Thoracic aorta (tissue), 2 donors: ENCODE measurements around the gene CDH8. TPM values are rescaled to one million over a fixed set of nuclear protein-coding genes. Genes with fewer than 3 reads are reported as not detected.

Experiments used
- ATAC-seq: fragments of 150-250 bp; one replicate; pipeline ENCODE4 v1.8.0; 2017; ENCODE audit warnings: low read depth; ENCODE audit not compliant: insufficient number of reproducible peaks, low FRiP score
- DNase-seq: peaks from one replicate; pipeline ENCODE4 v3.0.0-alpha.2; 2020; ENCODE audit warnings: low spot score
- H3K27ac ChIP-seq, 2 donors: fragments of 200-600 bp; sonication (generic); 1 replicate in 1 of 2; 2 replicates in 1 of 2; pipeline ENCODE4 v1.5.1; 2016; ENCODE audit warnings: mild to moderate bottlenecking in 2 of 2, moderate library complexity in 2 of 2
- H3K27me3 ChIP-seq: fragments of 200-600 bp; sonication (generic); replicated peaks from 2 replicates; pipeline ENCODE4 v1.6.0; 2016; ENCODE audit warnings: mild to moderate bottlenecking; ENCODE audit not compliant: insufficient read depth
- H3K36me3 ChIP-seq: fragments of 200-600 bp; sonication (generic); one replicate; pipeline ENCODE4 v1.5.1; 2016
- H3K4me1 ChIP-seq, 2 donors: fragments of 200-600 bp; sonication (generic); 1 replicate in 1 of 2; 2 replicates in 1 of 2; pipeline versions ENCODE4 v1.5.1 to v1.6.0; 2016; ENCODE audit warnings: low read depth in 2 of 2, mild to moderate bottlenecking in 1 of 2; ENCODE audit not compliant: control insufficient read depth in 1 of 2
- H3K4me3 ChIP-seq: fragments of 200-600 bp; sonication (generic); 2 replicates; pipeline ENCODE4 v1.5.1; 2016; ENCODE audit warnings: mild to moderate bottlenecking
- H3K9me3 ChIP-seq: fragments of 200-600 bp; sonication (generic); 2 replicates; pipeline ENCODE4 v1.5.1; 2016
- CTCF ChIP-seq: fragments of 200-600 bp; sonication (generic); IDR thresholded peaks from one replicate; pipeline ENCODE4 v1.5.1; 2019; ENCODE audit warnings: antibody characterized with exemption
- total RNA-seq, 2 donors: library from RNA; depleted of rRNA; stranded (reverse); fragments of >200 nt; gene quantifications; one replicate each; pipeline versions ENCODE4 v1.1.0 to v1.2.3, GENCODE V29; 2016

CDH8 gene
- total RNA-seq, 2 donors from 2014 or later: 5.4 to 7.0 TPM

DNA sequence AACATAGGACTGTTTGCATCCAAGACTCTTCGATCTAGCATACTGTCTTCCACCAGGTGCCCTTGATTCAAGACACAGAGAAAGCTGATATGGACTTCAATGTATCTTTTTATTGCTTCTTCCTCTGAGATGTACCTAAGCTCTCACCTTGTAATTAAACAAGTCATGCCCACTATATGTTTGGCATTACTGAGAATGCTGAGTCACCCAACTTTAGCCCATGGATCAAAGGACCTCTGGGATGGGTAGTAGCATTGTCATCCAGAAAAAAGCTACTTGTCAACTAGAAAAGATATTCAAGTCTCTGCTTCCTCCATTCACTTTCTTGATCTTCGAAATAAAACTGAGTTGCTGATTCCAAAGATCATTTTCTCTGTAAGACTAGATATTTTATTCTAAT, 37.8 kb downstream of the CDH8 start:
- Histone ChIP-seq H3K27ac (no peak overlapping the region), H3K4me3 (no peak overlapping the region), H3K9me3 (no peaks in the 10 kb centered on the region), H3K27me3 (no peaks in the 10 kb centered on the region), H3K36me3 (no peaks in the 10 kb centered on the region), H3K4me1 (no peaks in the 10 kb centered on the region)
- DNase-seq (no peak), ATAC-seq (no peak)
- TF ChIP-seq CTCF: no peak

DNA sequence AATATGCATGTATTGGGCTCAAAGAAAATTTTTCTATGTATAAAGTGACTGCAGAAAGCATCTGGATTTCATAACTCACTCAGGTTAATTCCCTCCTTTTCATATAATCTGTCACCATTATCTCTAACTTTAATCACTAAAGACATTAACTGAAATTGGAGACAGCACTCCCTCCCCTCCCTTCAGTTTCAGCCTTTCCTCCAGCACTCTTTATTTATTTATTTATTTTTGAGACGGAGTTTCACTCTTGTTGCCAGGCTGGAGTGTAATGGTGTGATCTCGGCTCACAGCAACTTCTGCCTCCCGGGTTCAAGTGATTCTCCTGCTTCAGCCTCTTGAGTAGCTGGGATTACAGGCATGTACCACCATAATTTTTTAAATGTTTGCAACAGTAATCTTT, 43.1 kb downstream of the CDH8 start:
- no peak for ATAC-seq
- H3K4me1 ChIP-seq: no peaks in the 10 kb centered on the region
- TF ChIP-seq CTCF: no peak

GRCh38 chr16:61987474-61988012, 48.7 kb downstream of the CDH8 start:
- H3K9me3 ChIP-seq: no peaks in the 10 kb centered on the region
- no peak for ATAC-seq
- no peaks in the 10 kb centered on the region for H3K36me3 ChIP-seq
- no peak overlapping the region for H3K27ac ChIP-seq
- no peak for DNase-seq
- no peaks in the 10 kb centered on the region for H3K4me1 ChIP-seq
- H3K4me3 ChIP-seq: no peak overlapping the region
- no peak for TF ChIP-seq CTCF
- no peaks in the 10 kb centered on the region for H3K27me3 ChIP-seq

More for the DNA sequence above, 43.1 kb downstream of the CDH8 start:
- H3K27ac ChIP-seq: no peak overlapping the region
- no peaks in the 10 kb centered on the region for H3K27me3 ChIP-seq
- no peak overlapping the region for H3K4me3 ChIP-seq
- no peak for DNase-seq
- no peaks in the 10 kb centered on the region for H3K36me3 ChIP-seq
- no peaks in the 10 kb centered on the region for H3K9me3 ChIP-seq

GRCh38 chr16:61969077-61969382, 67.2 kb downstream of the CDH8 start:
- no peak for TF ChIP-seq CTCF
- H3K9me3 ChIP-seq: no peaks in the 10 kb centered on the region
- peaks cover 0 to 9% of the 10 kb centered on the region in 2 donors for H3K4me1 ChIP-seq
- DNase-seq (no peak), ATAC-seq (no peak)
- H3K27me3 ChIP-seq: no peaks in the 10 kb centered on the region
- H3K4me3 ChIP-seq: peak overlapping the region; percentile 20
- H3K36me3 ChIP-seq: no peaks in the 10 kb centered on the region
- no peak overlapping the region for H3K27ac ChIP-seq

- Histone ChIP-seq H3K4me3 (peak overlapping the region; percentile 20), H3K27ac (no peak overlapping the region), H3K4me1 (peaks cover 0 to 13% of the 10 kb centered on the region in 2 donors), H3K9me3 (no peaks in the 10 kb centered on the region), H3K27me3 (no peaks in the 10 kb centered on the region), H3K36me3 (no peaks in the 10 kb centered on the region)
- DNase-seq (no peak), ATAC-seq (no peak)
- TF ChIP-seq CTCF: no peak
These were observed 67.8 kb downstream of the CDH8 start for GRCh38 chr16:61968242-61969076.
